T-helper 17 cell (primary cell): ENCODE results near the gene PELO. TPM values are rescaled to one million over a fixed set of nuclear protein-coding genes. Genes with fewer than 3 reads are reported as not detected.
"Not testable (repeated sequence)": the region's sequence is repeated elsewhere in the genome, so short reads cannot be mapped to it uniquely, and the experiment has no call there.

Source experiments
- ATAC-seq: fragments of 150-1000 bp; cut with Tn5 transposase; 2 replicates; pipeline ENCODE4 v1.10.0; 2021; ENCODE audit warnings: mild to moderate bottlenecking, moderate library complexity
- DNase-seq, 3 donors: peaks; one replicate each; pipeline versions ENCODE4 v3.0.0 to v3.0.0-alpha.2; 2020 to 2021
- H3K9me3 ChIP-seq: one replicate; pipeline ENCODE4 v1.7.0; 2013; ENCODE audit warnings: low read length, mild to moderate bottlenecking; ENCODE audit not compliant: control insufficient read depth, poor library complexity, severe bottlenecking
- H3K27ac Mint-ChIP-seq: one replicate; pipeline ENCODE4 v1.8.0; 2022; ENCODE audit warnings: mild to moderate bottlenecking, moderate library complexity, mixed read lengths
- H3K27me3 Mint-ChIP-seq: one replicate; pipeline ENCODE4 v1.8.0; 2022; ENCODE audit warnings: mixed read lengths
- H3K36me3 Mint-ChIP-seq: one replicate; pipeline ENCODE4 v1.8.0; 2022; ENCODE audit warnings: low read depth, mixed read lengths
- H3K4me1 Mint-ChIP-seq: one replicate; pipeline ENCODE4 v1.8.0; 2022; ENCODE audit warnings: mild to moderate bottlenecking, mixed read lengths
- H3K4me3 Mint-ChIP-seq: one replicate; pipeline ENCODE4 v1.8.0; 2022; ENCODE audit warnings: mild to moderate bottlenecking, moderate library complexity, mixed read lengths
- total RNA-seq, 4 donors: library from RNA in 2 of 4; stranded (reverse) in 2 of 4; gene quantifications; one replicate each; pipeline ENCODE4 v1.2.3 and lab custom pipeline; 2022 to 2026

Gene PELO
- total RNA-seq, 2 donors from 2014 or later = 6.0 to 8.1 TPM

- Mint-ChIP-seq H3K36me3 (no peaks in the 10 kb centered on the region), H3K4me3 (no peak overlapping the region)
- ATAC-seq = no peak
These were observed 22.7 kb downstream of the PELO start for GRCh38 chr5:52810426-52810825.

GRCh38 chr5:52811067-52811749 is 23.5 kb downstream of the PELO start:
- Mint-ChIP-seq H3K4me1 (no peaks in the 10 kb centered on the region), H3K4me3 (no peak overlapping the region), H3K27ac (no peak overlapping the region), H3K36me3 (no peaks in the 10 kb centered on the region), H3K27me3 (no peaks in the 10 kb centered on the region)
- DNase-seq = no peak
- H3K9me3 ChIP-seq = no peaks in the 10 kb centered on the region
- ATAC-seq = no peak

More at GRCh38 chr5:52810426-52810825, 22.7 kb downstream of the PELO start:
- no peak for DNase-seq
- no peaks in the 10 kb centered on the region for H3K9me3 ChIP-seq
- Mint-ChIP-seq H3K27ac (no peak overlapping the region), H3K4me1 (no peaks in the 10 kb centered on the region), H3K27me3 (no peaks in the 10 kb centered on the region)

GRCh38 chr5:52814352-52815148 is 26.8 kb downstream of the PELO start:
- ATAC-seq (no peak), DNase-seq (no peak)
- Mint-ChIP-seq H3K27me3 (no peaks in the 10 kb centered on the region), H3K4me3 (no peak overlapping the region), H3K36me3 (no peaks in the 10 kb centered on the region), H3K4me1 (no peaks in the 10 kb centered on the region), H3K27ac (no peak overlapping the region)
- H3K9me3 ChIP-seq = no peaks in the 10 kb centered on the region

- no peak for ATAC-seq
- H3K36me3 Mint-ChIP-seq = no peaks in the 10 kb centered on the region
- no peaks in the 10 kb centered on the region for H3K4me1 Mint-ChIP-seq
- no peak overlapping the region for H3K4me3 Mint-ChIP-seq
- H3K9me3 ChIP-seq = no peaks in the 10 kb centered on the region
- no peaks in the 10 kb centered on the region for H3K27me3 Mint-ChIP-seq
- no peak for DNase-seq
- H3K27ac Mint-ChIP-seq = no peak overlapping the region
These were observed 30.1 kb downstream of the PELO start for GRCh38 chr5:52817818-52818217.

GRCh38 chr5:52818360-52818759 is 30.6 kb downstream of the PELO start:
- Mint-ChIP-seq H3K27ac (no peak overlapping the region), H3K4me1 (no peaks in the 10 kb centered on the region), H3K4me3 (no peak overlapping the region), H3K27me3 (no peaks in the 10 kb centered on the region), H3K36me3 (no peaks in the 10 kb centered on the region)
- DNase-seq (no peak), ATAC-seq (no peak)
- no peaks in the 10 kb centered on the region for H3K9me3 ChIP-seq

GRCh38 chr5:52818807-52819206 is 31.1 kb downstream of the PELO start:
- not testable (repeated sequence) for H3K4me1 Mint-ChIP-seq, DNase-seq, H3K36me3 Mint-ChIP-seq, H3K27me3 Mint-ChIP-seq, ATAC-seq, H3K9me3 ChIP-seq, H3K4me3 Mint-ChIP-seq, H3K27ac Mint-ChIP-seq

- no peak for ATAC-seq
- DNase-seq = no peak
These were observed 34.2 kb downstream of the PELO start for GRCh38 chr5:52821901-52822300.

GRCh38 chr5:52822437-52822836 is 34.7 kb downstream of the PELO start:
- ATAC-seq (no peak), DNase-seq (no peak)
- Mint-ChIP-seq H3K4me3 (no peak overlapping the region), H3K27ac (no peak overlapping the region), H3K27me3 (no peaks in the 10 kb centered on the region), H3K4me1 (no peaks in the 10 kb centered on the region), H3K36me3 (no peaks in the 10 kb centered on the region)
- no peaks in the 10 kb centered on the region for H3K9me3 ChIP-seq

More at GRCh38 chr5:52821901-52822300, 34.2 kb downstream of the PELO start:
- no peak overlapping the region for H3K4me3 Mint-ChIP-seq
- H3K4me1 Mint-ChIP-seq = no peaks in the 10 kb centered on the region
- no peak overlapping the region for H3K27ac Mint-ChIP-seq
- H3K36me3 Mint-ChIP-seq = no peaks in the 10 kb centered on the region
- H3K9me3 ChIP-seq = no peaks in the 10 kb centered on the region
- no peaks in the 10 kb centered on the region for H3K27me3 Mint-ChIP-seq

- Mint-ChIP-seq H3K4me3 (no peak overlapping the region), H3K4me1 (no peaks in the 10 kb centered on the region), H3K36me3 (no peaks in the 10 kb centered on the region), H3K27me3 (no peaks in the 10 kb centered on the region), H3K27ac (peak overlapping the region; percentile 51)
- no peaks in the 10 kb centered on the region for H3K9me3 ChIP-seq
- DNase-seq (no peak), ATAC-seq (no peak)
These were observed 37.1 kb downstream of the PELO start for GRCh38 chr5:52824827-52825226.

- H3K27ac Mint-ChIP-seq = peak overlapping the region; percentile 51
- H3K9me3 ChIP-seq = no peaks in the 10 kb centered on the region
- H3K4me3 Mint-ChIP-seq = no peak overlapping the region
- H3K27me3 Mint-ChIP-seq = no peaks in the 10 kb centered on the region
- no peaks in the 10 kb centered on the region for H3K4me1 Mint-ChIP-seq
- no peaks in the 10 kb centered on the region for H3K36me3 Mint-ChIP-seq
- DNase-seq (no peak), ATAC-seq (no peak)
These were observed 38.1 kb downstream of the PELO start for GRCh38 chr5:52825826-52826225.

GRCh38 chr5:52827815-52828214 is 40.1 kb downstream of the PELO start:
- no peak overlapping the region for H3K27ac Mint-ChIP-seq
- H3K4me1 Mint-ChIP-seq = no peaks in the 10 kb centered on the region

GRCh38 chr5:52829664-52830063 is 41.9 kb downstream of the PELO start:
- H3K27ac Mint-ChIP-seq = no peak overlapping the region
- ATAC-seq (no peak), DNase-seq (no peak)
- no peak overlapping the region for H3K4me3 Mint-ChIP-seq
- no peaks in the 10 kb centered on the region for H3K27me3 Mint-ChIP-seq
- H3K36me3 Mint-ChIP-seq = no peaks in the 10 kb centered on the region
- no peaks in the 10 kb centered on the region for H3K9me3 ChIP-seq
- H3K4me1 Mint-ChIP-seq = no peaks in the 10 kb centered on the region

More at GRCh38 chr5:52827815-52828214, 40.1 kb downstream of the PELO start:
- H3K9me3 ChIP-seq = no peaks in the 10 kb centered on the region
- Mint-ChIP-seq H3K36me3 (no peaks in the 10 kb centered on the region), H3K4me3 (no peak overlapping the region), H3K27me3 (no peaks in the 10 kb centered on the region)
- no peak for DNase-seq
- no peak for ATAC-seq

- H3K27me3 Mint-ChIP-seq = no peaks in the 10 kb centered on the region
- ATAC-seq (no peak), DNase-seq (no peak)
- no peaks in the 10 kb centered on the region for H3K9me3 ChIP-seq
- no peak overlapping the region for H3K4me3 Mint-ChIP-seq
- H3K4me1 Mint-ChIP-seq = no peaks in the 10 kb centered on the region
- H3K36me3 Mint-ChIP-seq = no peaks in the 10 kb centered on the region
- H3K27ac Mint-ChIP-seq = no peak overlapping the region
These were observed 42.9 kb downstream of the PELO start for GRCh38 chr5:52830650-52831049.
